GM21381 (cell line): ENCODE data around the gene CROCC.
"Not testable (repeated sequence)": the region's sequence is repeated elsewhere in the genome, so short reads cannot be mapped to it uniquely, and the experiment has no call there.

ENCODE experiments used
- ATAC-seq: cut with Tn5 transposase; IDR thresholded peaks from one replicate; pipeline ENCODE4 v1.9.1; 2021; ENCODE audit warnings: mild to moderate bottlenecking, moderate library complexity; ENCODE audit not compliant: unreplicated experiment

CROCC gene

DNA sequence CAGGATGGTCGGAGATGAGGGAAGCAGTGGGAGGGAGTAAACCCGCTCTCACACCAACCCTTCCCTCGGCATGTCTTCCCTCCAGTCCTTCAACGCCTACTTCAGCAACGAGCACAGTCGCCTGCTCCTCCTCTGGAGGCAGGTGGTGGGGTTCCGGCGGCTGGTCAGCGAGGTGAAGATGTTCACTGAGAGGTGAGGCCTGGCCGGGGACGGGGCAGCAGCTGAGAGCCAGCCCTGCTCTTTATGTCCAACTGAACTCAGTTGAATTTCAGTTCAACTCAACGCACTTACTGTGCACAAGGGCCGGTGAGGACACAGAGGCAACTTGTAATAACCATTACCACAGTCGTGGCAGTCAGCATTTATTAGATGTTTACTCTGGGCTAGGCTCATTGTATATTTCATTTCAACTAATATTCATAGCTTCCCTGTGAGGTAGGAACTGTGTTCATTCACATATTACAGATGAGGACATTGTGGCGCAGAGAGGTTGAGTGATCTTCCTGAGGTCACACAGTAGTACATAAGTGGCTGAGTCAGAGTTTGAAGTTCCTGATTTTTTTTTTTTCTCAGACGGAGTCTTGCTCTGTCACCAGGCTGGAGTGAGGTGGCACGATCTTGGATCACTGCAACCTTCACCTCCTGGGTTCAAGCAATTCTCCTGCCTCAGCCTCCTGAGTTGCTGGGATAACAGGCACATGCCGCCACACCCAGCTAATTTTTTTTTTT is 9.6 kb downstream of the CROCC start:
- ATAC-seq: not testable (repeated sequence)

DNA sequence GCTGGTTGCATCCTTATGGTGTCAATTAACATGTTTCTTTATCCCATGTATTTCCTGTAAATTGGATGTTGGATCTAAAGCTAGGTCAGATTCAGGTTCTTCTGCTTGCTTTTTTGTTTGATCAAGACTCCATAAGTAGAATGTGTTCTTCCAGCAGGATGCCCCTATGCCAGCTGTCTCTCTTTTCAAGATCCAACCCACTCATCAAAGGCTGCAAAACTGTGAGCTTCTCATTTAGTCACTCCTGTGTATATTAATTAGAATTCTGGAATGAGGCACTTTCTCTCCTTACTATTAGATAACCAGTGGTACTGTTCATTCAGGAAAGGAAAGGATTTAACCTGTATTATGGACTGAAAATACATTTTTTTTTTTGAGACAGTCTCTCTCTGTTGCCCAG is 12.2 kb downstream of the CROCC start:
- not testable (repeated sequence) for ATAC-seq

DNA sequence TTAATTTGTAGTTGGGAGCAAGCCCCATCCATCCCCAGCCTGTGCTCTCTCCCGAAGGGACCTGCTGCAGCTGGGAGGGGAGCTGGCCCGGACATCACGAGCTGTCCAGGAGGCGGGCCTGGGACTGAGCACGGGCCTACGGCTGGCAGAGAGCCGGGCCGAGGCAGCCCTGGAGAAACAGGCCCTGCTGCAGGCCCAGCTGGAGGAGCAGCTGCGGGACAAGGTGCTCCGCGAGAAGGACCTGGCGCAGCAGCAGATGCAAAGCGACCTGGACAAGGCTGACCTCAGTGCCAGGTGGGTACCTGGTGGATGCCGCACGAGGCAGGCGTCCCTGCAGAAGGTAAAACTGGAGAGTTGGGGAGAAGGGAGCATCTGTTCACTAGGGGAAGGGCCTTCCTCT is 14.8 kb downstream of the CROCC start:
- not testable (repeated sequence) for ATAC-seq

- no peak for ATAC-seq
Measured at GRCh38 chr1:16938351-16939321, 16.9 kb downstream of the CROCC start.

- ATAC-seq: not testable (repeated sequence)
Measured at GRCh38 chr1:16939386-16940180, 17.9 kb downstream of the CROCC start.

GRCh38 chr1:16944038-16944437 is 22.3 kb downstream of the CROCC start:
- ATAC-seq: no peak

DNA sequence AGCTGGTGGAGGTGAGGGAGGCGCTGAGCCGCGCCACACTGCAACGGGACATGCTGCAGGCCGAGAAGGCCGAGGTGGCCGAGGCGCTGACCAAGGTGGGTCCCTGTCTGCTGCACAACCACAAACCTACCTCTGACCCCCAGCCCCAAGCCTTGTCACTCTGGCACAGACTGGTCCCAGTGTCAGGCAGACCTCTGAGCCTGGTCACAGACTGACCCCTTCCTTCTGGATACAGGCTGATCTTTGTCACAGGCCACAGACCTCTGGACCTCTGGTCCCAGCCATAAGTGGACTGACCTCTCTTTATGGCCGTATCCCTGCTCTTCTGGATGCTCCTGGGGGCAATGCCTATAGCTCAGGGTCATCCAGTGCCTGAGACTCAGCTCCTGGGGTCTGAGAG is 23.8 kb downstream of the CROCC start:
- not testable (repeated sequence) for ATAC-seq

DNA sequence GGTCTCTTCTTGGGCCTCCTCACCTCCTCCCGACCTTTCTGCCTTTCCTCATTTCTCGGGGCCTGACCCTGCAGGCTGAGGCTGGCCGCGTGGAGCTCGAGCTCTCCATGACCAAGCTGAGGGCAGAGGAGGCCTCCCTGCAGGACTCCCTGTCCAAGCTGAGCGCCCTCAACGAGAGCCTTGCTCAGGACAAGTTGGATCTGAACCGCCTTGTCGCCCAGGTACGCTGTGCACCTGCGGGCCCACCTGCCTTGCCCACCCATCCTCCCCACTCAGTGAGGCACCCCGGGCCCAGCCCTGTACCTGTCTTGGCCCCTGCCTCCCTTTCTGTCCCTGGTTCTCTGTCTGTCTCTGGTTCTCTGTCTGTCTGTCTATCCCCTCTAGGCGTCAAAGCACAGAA is 24.5 kb downstream of the CROCC start:
- ATAC-seq: not testable (repeated sequence)

DNA sequence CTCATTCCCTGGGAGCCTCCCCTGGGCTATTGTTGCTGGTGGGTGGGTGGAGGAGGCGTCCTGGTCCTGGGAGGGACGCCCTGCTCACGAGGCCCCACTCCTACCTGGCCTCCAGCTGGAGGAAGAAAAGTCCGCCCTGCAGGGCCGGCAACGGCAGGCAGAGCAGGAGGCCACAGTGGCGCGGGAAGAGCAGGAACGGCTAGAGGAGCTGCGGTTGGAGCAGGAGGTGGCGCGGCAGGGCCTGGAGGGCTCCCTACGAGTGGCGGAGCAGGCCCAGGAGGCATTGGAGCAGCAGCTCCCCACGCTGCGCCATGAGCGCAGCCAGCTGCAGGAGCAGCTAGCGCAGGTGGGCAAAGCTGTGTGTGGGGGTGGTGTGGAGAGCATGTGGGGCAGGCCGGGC is 24.9 kb downstream of the CROCC start:
- no peak for ATAC-seq

- ATAC-seq: not testable (repeated sequence)
Measured at GRCh38 chr1:16948282-16948891, 26.7 kb downstream of the CROCC start.

DNA sequence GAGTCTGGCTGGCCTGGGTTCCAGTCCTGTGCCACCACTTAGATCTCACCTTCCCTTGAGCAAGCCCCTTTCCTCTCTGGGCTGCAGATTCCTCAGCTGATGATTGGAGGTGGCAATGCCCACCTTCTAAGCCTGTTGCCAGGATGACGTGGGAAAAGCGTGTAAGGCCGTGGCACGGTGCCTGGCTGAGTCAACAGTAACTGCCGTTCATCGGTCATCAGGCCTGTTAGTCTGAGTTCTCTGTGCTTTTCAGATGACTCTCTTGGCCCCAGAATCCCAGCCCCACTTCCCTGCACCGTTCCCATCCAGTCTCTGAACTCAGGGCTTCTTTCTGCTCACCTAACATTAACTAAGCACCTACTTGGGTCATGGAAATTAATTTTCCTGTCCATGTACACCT is 27.3 kb downstream of the CROCC start:
- ATAC-seq: not testable (repeated sequence)

DNA sequence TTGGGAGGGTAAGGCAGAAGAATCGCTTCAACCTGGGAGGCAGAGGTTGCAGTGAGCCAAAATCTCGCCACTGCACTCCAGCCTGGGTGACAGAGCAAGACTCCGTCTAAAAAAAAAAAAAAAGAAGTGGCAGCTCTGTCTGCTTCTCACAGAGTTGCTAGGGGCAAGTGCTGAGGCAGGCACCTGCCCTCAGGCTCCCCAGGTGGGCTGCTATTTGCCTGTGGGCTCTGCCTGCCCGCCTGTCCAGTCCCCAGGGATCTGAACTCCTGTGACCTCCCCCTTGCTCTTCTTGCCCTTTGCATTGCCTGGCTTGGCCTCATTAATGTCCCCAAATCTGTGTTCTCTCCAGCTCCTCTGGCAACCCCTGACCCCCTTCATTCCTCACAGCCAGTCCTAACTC is 30.6 kb downstream of the CROCC start:
- ATAC-seq: not testable (repeated sequence)

GRCh38 chr1:16954579-16954978 is 32.8 kb downstream of the CROCC start:
- no peak for ATAC-seq

DNA sequence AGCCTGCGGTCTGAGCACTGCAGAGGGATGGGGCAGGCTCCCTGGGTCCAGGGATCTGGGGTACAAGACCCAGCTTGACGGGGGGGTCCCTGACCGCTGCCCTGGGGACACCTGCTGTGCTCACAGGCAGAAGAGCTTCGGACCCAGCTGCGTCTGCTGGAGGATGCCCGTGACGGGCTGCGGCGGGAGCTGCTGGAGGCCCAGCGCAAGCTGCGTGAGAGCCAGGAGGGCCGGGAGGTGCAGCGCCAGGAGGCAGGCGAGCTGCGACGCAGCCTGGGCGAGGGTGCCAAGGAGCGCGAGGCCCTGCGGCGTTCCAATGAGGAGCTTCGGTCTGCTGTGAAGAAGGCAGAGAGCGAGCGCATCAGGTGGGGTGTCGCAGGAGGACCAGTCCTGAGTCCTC is 33.5 kb downstream of the CROCC start:
- no peak for ATAC-seq

DNA sequence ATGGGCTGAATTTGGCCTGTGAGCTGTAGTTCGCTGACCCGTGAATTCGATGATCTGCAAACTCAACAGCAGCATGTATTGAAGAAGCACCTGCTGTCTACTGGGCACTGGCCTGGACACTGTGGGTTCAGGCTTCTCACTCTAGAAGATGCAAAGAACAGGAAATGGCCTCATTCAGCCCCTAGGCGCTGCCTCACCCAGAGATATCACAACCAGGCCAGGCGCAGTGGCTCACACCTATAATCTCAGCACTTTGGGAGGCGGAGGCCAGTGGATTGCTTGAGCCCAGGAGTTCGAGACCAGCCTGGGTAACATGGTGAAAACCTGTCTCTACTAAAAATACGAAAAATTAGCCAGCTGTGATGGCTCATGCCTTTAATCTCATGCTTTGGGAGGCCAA is 35.0 kb downstream of the CROCC start:
- no peak for ATAC-seq

DNA sequence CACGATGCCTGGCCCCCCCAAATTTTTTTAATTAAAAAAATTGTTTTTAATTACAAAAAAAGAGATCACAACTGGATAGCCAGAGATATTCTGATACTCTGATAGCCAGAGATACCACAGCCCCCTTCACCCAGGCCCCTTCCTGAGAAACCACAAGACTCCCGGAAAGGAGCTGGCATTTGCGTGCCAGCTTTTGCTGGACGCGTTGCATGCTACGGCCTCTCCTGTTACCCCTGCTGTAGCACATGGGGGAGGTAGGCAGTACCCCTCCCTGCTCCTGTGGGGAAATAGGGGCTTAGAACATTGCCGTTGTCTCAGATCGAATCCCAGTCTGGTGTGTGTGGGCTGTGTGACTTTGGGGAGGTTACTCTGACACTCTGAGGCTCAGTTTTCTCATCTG is 36.0 kb downstream of the CROCC start:
- ATAC-seq: no peak

GRCh38 chr1:16958475-16958874 is 36.7 kb downstream of the CROCC start:
- no peak for ATAC-seq

GRCh38 chr1:16960560-16961296 is 39.0 kb downstream of the CROCC start:
- peak; percentile 76 for ATAC-seq

- no peak for ATAC-seq
Measured at GRCh38 chr1:16961297-16962133, 39.8 kb downstream of the CROCC start.
